Kidney epithelial cell (primary cell): ENCODE data around the gene CHTF18. TPM values are rescaled to one million over a fixed set of nuclear protein-coding genes. Genes with fewer than 3 reads are reported as not detected.

Experiments
- DNase-seq: peaks from one replicate; pipeline ENCODE4 v3.0.0-alpha.2; 2010; ENCODE audit warnings: low read depth
- H3K27me3 ChIP-seq: 2 replicates; pipeline ENCODE4 v1.6.0; 2011; ENCODE audit warnings: low read length; ENCODE audit not compliant: control insufficient read depth, insufficient read depth
- H3K36me3 ChIP-seq: 2 replicates; pipeline ENCODE4 v1.5.1; 2011; ENCODE audit warnings: low read length; ENCODE audit not compliant: control insufficient read depth, insufficient read depth
- H3K4me3 ChIP-seq: 2 replicates; pipeline ENCODE4 v1.5.1; 2011; ENCODE audit warnings: low read depth, mild to moderate bottlenecking, control low read depth, low read length
- total RNA-seq: library from RNA; depleted of rRNA; stranded (reverse); fragments of >200 nt; gene quantifications from 2 replicates; pipeline ENCODE4 v1.2.3, GENCODE V29; 2015
- TF ChIP-seq, protein P1 (sequence below): IDR thresholded peaks from 2 replicates; pipeline ENCODE4 v1.5.1; 2011; ENCODE audit warnings: mild to moderate bottlenecking, moderate library complexity, low read length, control low read depth, inconsistent platforms; ENCODE audit not compliant: insufficient read depth, poor library complexity, severe bottlenecking

CHTF18 gene
- total RNA-seq, 1 donor from 2014 or later = 23.9 TPM

DNA sequence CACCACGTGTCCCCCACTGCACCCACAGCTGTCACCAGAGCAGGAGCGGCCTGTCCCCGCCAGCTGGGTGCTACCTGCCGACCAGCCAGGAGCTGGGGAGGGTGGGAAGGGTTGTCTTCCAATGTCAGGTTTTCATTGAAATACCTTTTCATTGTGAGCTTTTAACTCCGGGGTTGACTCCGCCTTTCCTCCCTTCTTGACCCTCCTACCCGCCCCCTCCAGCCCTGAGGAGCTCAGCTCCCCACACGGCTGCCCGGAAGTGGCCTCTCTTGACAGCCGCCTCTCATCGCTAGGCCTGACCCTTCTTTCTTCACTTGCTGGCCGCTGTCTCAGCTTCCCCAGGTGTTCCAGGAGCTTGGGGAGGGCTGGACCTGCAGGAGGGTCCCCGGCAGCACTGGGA, 33.3 kb downstream of the CHTF18 start:
- no peak for DNase-seq
- TF ChIP-seq, protein P1, sequence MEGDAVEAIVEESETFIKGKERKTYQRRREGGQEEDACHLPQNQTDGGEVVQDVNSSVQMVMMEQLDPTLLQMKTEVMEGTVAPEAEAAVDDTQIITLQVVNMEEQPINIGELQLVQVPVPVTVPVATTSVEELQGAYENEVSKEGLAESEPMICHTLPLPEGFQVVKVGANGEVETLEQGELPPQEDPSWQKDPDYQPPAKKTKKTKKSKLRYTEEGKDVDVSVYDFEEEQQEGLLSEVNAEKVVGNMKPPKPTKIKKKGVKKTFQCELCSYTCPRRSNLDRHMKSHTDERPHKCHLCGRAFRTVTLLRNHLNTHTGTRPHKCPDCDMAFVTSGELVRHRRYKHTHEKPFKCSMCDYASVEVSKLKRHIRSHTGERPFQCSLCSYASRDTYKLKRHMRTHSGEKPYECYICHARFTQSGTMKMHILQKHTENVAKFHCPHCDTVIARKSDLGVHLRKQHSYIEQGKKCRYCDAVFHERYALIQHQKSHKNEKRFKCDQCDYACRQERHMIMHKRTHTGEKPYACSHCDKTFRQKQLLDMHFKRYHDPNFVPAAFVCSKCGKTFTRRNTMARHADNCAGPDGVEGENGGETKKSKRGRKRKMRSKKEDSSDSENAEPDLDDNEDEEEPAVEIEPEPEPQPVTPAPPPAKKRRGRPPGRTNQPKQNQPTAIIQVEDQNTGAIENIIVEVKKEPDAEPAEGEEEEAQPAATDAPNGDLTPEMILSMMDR = no peak
- Histone ChIP-seq H3K4me3 (no peak overlapping the region), H3K36me3 (no peaks in the 10 kb centered on the region), H3K27me3 (peaks cover 30% of the 10 kb centered on the region)

DNA sequence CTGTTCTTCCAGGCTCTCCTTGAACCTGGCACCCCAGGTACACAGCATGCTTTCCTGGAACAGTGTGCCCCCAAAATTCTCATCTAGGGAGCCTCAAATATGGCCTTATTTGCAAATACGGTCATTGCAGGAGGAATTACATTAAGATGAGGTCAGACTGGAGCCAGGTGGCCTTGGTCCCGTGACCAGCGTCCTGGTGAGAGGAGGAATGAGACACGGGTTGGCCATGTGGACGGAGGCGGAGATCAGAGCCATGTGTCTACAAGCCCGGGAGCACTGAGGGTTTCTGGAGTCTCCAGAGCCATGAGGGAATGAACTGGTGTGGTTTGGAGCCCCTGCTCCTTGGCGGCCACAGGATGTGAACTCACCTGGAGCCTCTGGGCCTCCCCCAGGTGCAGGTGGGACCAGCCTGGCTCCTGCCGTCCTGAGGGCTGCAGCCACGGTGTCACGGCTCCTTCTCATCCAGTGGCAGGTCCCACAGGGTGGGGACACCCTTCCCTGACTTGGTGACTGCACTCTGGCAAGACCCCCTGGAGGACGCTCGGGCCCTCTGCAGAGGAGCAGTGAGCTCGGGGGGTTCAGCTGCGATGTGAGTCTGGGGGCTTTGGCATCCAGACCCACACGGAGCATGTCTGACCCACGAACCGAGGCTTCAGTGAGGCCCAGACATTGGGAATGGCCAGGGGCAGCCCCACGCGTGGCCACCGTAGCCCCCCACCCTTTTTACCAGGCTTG, 33.9 kb downstream of the CHTF18 start:
- Histone ChIP-seq H3K27me3 (peaks cover 25% of the 10 kb centered on the region), H3K36me3 (no peaks in the 10 kb centered on the region), H3K4me3 (no peak overlapping the region)
- no peak for DNase-seq
- TF ChIP-seq, protein P1 = no peak

DNA sequence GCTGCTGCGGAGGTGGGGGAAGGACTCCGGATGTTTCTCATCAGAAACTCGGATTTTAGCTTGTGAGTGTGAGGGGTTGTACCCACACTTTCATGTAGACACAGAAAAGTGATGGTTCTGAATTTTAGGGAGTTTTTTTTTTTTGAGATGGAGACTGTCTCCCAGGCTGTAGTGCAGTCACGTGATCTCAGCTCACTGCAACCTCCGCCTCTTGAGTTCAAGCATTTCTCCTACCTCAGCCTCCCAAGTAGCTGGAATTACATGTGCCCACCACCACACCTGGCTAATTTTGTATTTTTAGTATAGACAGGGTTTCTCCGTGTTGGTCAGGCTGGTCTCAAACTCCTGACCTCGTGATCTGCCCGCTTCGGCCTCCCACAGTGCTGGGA, 34.5 kb downstream of the CHTF18 start:
- Histone ChIP-seq H3K27me3 (peaks cover 21% of the 10 kb centered on the region), H3K4me3 (no peak overlapping the region), H3K36me3 (no peaks in the 10 kb centered on the region)
- no peak for DNase-seq
- TF ChIP-seq, protein P1 = no peak

DNA sequence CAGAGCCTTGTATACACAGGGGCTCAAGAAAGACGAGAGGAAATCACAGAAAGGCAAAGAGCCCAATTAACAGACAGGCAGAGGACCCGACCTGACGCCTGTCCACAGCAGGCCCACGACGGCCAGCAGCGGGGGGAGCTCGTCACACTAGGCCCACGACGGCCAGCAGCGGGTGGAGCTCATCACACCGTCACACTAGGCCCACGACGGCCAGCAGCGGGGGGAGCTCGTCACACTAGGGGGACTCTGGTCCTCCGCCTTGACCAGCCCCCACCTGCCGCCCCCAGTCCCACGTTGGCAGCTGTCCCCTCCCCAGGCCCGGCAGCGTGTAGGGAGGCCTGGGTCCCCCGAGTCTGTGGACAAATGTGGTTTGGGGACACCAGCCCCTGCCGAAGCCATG, 35.8 kb downstream of the CHTF18 start:
- peaks cover 15% of the 10 kb centered on the region for H3K27me3 ChIP-seq
- TF ChIP-seq, protein P1 = no peak
- no peaks in the 10 kb centered on the region for H3K36me3 ChIP-seq
- DNase-seq = no peak
- H3K4me3 ChIP-seq = no peak overlapping the region

DNA sequence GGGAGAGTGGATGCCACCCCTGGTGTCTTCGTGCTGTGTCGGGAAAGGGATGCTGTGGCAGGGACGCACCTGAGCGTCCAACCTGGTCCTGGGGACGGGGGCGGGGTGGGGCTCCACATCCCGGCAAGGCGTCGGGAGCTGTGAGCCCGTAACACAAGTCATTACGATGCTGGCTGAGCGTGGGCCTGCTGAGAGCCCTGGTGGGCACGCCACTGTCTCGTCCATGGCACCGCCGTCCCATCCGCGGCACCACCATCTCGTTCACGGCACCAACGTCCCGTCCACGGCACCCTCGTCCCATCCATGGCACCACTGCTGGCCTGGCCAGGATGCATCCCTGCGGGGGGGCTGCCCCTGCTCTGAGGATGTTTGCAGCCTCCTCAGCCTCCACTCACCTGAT, 36.2 kb downstream of the CHTF18 start:
- DNase-seq = no peak
- H3K27me3 ChIP-seq = peaks cover 15% of the 10 kb centered on the region
- TF ChIP-seq, protein P1 = no peak
- no peaks in the 10 kb centered on the region for H3K36me3 ChIP-seq
- H3K4me3 ChIP-seq = no peak overlapping the region

DNA sequence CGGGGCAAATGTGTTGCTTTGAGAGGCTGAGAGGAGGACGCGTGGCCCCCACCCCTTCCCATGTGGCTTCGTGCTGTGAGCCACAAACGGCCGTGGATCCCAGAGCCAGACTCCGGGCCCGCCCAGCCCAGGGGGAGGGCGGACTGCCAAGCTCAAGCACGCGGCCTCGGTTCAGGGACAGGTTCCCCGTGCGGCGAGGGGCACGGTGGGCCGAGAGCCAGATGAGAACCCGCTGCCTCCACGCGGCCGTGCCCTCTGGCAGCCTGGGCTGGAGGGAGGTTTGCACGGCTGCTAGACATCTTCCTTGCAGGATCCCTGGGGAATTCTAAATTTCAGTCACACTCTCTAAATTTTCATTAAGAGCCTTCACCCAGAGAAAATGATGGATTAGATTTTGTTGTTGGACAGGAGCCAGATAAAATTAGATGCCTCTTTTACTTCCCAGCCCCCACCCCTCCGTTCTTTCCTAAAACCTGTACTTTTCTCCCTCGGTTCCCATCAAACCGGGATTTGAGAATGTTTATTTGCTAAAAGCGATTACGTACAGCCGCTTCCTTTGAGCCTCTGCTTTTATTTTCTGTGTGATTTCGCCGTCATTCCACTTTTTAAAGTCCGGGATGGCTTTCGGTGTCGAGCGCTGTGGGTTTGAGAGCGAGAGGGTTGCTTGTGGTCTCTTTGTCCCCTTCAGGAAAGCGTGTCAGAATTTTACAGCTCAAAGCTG, 37.1 kb downstream of the CHTF18 start:
- no peaks in the 10 kb centered on the region for H3K36me3 ChIP-seq
- TF ChIP-seq, protein P1 = no peak
- no peak overlapping the region for H3K4me3 ChIP-seq
- no peak for DNase-seq
- H3K27me3 ChIP-seq = peaks cover 15% of the 10 kb centered on the region
